SK-N-SH (cell line): ENCODE data around the gene GSK3A. TPM values are rescaled to one million over a fixed set of nuclear protein-coding genes. Genes with fewer than 3 reads are reported as not detected.

Experiments used
- EP300 ChIP-seq, 2 experiments: IDR thresholded peaks; 2 replicates each; pipeline versions ENCODE4 v1.4.0 to v1.6.1; 2012; ENCODE audit warnings: borderline replicate concordance in 1 of 2, low read depth in 1 of 2, low read length in 1 of 2
- GABPA ChIP-seq: IDR thresholded peaks from 2 replicates; pipeline ENCODE4 v1.4.0; 2012; ENCODE audit warnings: low read depth, mild to moderate bottlenecking
- JUND ChIP-seq: IDR thresholded peaks from 2 replicates; pipeline ENCODE4 v1.4.0; 2012
- MXI1 ChIP-seq: IDR thresholded peaks from 2 replicates; pipeline ENCODE4 v1.6.1; 2012; ENCODE audit warnings: mild to moderate bottlenecking, low read depth, low read length, improper control_type of control experiment
- NFIC ChIP-seq: IDR thresholded peaks from 2 replicates; pipeline ENCODE4 v1.4.0; 2012; ENCODE audit warnings: borderline replicate concordance
- NRF1 ChIP-seq: IDR thresholded peaks from 2 replicates; pipeline ENCODE4 v1.6.1; 2012; ENCODE audit warnings: low read depth, mild to moderate bottlenecking, low read length
- POLR2AphosphoS5 ChIP-seq: IDR thresholded peaks from 2 replicates; pipeline ENCODE4 v1.6.1; 2012; ENCODE audit warnings: low read depth, low read length
- RFX5 ChIP-seq: IDR thresholded peaks from 2 replicates; pipeline ENCODE4 v1.6.1; 2012; ENCODE audit warnings: mild to moderate bottlenecking, improper control_type of control experiment, low read length
- SMC3 ChIP-seq: IDR thresholded peaks from 2 replicates; pipeline ENCODE4 v1.6.1; 2012; ENCODE audit warnings: low read depth, low read length, improper control_type of control experiment
- TAF1 ChIP-seq: IDR thresholded peaks from 2 replicates; pipeline ENCODE4 v1.6.1; 2012; ENCODE audit warnings: low read depth, mild to moderate bottlenecking, low read length, moderate library complexity, borderline replicate concordance
- TEAD4 ChIP-seq: IDR thresholded peaks from 2 replicates; pipeline ENCODE4 v1.4.0; 2012; ENCODE audit warnings: mild to moderate bottlenecking, borderline replicate concordance; ENCODE audit not compliant: insufficient read depth
- polyA plus RNA-seq, 3 experiments: library from polyadenylated mRNA; depleted of rRNA; stranded (reverse); fragments of >200 nt; gene quantifications; 2 replicates each; pipeline ENCODE4 v1.2.3, GENCODE V29; 2012
- TF ChIP-seq, protein P1 (sequence below): IDR thresholded peaks from 2 replicates; pipeline ENCODE4 v1.6.1; 2012; ENCODE audit warnings: mild to moderate bottlenecking, low read depth, low read length, moderate library complexity
- TF ChIP-seq, protein P2 (sequence below): IDR thresholded peaks from 2 replicates; pipeline ENCODE4 v1.4.0; 2012; ENCODE audit warnings: low read depth
- TF ChIP-seq, protein P3 (sequence below): fragments of 150-350 bp; IDR thresholded peaks from 2 replicates; pipeline ENCODE4 v1.6.1; 2017; ENCODE audit warnings: antibody characterized with exemption, low read length, low read depth, borderline replicate concordance
- TF ChIP-seq, protein P4 (sequence below): fragments of 150-350 bp; IDR thresholded peaks from 2 replicates; pipeline ENCODE4 v1.6.1; 2016; ENCODE audit warnings: mild to moderate bottlenecking, low read depth, low read length
- TF ChIP-seq, protein P5 (sequence below): IDR thresholded peaks from 2 replicates; pipeline ENCODE4 v1.4.0; 2012; ENCODE audit warnings: low read depth, borderline replicate concordance
- TF ChIP-seq, protein P6 (sequence below): IDR thresholded peaks from 2 replicates; pipeline ENCODE4; 2012
- TF ChIP-seq, protein P7 (sequence below): IDR thresholded peaks from 2 replicates; pipeline ENCODE4 v1.4.0; 2012; ENCODE audit warnings: low read depth, borderline replicate concordance

GSK3A gene
- polyA plus RNA-seq, 1 of the 3 experiments (the other 2 are of a cell fraction), result 42.1 TPM

DNA sequence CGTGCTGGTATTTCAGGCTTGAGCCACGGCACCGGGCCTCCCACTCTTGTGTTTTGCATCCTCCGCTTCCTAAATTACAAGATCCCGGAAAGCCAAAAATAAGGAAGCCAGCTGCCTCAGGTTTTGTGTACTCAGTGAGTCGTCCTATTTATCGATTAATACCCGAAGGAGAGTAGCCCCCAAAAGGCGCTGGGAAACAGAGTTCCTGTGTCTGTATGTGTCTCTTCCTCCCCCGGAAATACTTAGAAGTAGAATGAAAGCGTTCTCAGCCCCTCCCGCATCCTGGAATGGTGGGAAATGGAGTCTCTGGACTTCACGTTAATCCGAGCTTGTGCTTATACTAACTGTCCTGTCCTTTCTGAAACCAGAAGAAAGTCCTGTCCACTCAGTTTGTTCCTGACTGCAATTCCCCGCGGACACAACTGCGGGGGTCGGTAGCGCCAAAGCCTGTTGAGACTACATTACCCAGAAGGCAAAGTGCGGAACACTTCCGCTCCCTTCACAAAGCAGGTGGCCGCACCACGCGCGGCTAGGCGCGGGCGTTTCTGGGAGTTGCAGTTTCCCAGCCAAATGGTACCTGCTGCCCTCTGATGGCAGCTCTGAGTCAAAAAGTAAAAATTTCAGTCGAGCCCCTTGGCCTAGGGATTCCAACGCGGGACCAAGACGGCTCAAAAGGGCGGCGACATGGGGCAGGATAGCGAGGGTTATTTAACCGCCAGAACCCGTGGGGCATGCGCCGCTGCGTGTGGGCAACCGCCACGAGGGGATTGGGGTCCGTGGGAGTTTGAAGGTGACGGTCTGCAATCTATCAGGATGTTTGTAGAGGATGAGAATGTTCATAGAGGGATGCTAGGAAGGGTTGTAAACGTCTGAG lies 2.2 kb upstream of the GSK3A start (continued):
- TF ChIP-seq, protein P1, sequence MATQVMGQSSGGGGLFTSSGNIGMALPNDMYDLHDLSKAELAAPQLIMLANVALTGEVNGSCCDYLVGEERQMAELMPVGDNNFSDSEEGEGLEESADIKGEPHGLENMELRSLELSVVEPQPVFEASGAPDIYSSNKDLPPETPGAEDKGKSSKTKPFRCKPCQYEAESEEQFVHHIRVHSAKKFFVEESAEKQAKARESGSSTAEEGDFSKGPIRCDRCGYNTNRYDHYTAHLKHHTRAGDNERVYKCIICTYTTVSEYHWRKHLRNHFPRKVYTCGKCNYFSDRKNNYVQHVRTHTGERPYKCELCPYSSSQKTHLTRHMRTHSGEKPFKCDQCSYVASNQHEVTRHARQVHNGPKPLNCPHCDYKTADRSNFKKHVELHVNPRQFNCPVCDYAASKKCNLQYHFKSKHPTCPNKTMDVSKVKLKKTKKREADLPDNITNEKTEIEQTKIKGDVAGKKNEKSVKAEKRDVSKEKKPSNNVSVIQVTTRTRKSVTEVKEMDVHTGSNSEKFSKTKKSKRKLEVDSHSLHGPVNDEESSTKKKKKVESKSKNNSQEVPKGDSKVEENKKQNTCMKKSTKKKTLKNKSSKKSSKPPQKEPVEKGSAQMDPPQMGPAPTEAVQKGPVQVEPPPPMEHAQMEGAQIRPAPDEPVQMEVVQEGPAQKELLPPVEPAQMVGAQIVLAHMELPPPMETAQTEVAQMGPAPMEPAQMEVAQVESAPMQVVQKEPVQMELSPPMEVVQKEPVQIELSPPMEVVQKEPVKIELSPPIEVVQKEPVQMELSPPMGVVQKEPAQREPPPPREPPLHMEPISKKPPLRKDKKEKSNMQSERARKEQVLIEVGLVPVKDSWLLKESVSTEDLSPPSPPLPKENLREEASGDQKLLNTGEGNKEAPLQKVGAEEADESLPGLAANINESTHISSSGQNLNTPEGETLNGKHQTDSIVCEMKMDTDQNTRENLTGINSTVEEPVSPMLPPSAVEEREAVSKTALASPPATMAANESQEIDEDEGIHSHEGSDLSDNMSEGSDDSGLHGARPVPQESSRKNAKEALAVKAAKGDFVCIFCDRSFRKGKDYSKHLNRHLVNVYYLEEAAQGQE, result no peak
- TF ChIP-seq TEAD4 (no peak), NFIC (peak; percentile 15; the same call in 1 of the 2 replicates), SMC3 (peak; percentile 45), EP300 (IDR thresholded peaks at IDR 0.05; ENCODE audit: borderline replicate concordance in 1 of 2, low read depth in 1 of 2, low read length in 1 of 2) (peak in 1 of 2 experiments; percentile 17; a peak in 1 of 4 replicates), MXI1 (peak; percentile 67), POLR2AphosphoS5 (peak; percentile 74), TAF1 (no peak; the same call in 1 of the 2 replicates), JUND (peak; percentile 1), NRF1 (no peak), RFX5 (no peak), GABPA (peak; percentile 90)
- TF ChIP-seq, protein P2, sequence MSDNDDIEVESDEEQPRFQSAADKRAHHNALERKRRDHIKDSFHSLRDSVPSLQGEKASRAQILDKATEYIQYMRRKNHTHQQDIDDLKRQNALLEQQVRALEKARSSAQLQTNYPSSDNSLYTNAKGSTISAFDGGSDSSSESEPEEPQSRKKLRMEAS, result peak; percentile 89
- TF ChIP-seq, protein P3, sequence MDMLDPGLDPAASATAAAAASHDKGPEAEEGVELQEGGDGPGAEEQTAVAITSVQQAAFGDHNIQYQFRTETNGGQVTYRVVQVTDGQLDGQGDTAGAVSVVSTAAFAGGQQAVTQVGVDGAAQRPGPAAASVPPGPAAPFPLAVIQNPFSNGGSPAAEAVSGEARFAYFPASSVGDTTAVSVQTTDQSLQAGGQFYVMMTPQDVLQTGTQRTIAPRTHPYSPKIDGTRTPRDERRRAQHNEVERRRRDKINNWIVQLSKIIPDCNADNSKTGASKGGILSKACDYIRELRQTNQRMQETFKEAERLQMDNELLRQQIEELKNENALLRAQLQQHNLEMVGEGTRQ, result peak; percentile 49; the same call in 1 of the 2 replicates
- TF ChIP-seq, protein P4, sequence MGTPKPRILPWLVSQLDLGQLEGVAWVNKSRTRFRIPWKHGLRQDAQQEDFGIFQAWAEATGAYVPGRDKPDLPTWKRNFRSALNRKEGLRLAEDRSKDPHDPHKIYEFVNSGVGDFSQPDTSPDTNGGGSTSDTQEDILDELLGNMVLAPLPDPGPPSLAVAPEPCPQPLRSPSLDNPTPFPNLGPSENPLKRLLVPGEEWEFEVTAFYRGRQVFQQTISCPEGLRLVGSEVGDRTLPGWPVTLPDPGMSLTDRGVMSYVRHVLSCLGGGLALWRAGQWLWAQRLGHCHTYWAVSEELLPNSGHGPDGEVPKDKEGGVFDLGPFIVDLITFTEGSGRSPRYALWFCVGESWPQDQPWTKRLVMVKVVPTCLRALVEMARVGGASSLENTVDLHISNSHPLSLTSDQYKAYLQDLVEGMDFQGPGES, result no peak
- TF ChIP-seq, protein P5, sequence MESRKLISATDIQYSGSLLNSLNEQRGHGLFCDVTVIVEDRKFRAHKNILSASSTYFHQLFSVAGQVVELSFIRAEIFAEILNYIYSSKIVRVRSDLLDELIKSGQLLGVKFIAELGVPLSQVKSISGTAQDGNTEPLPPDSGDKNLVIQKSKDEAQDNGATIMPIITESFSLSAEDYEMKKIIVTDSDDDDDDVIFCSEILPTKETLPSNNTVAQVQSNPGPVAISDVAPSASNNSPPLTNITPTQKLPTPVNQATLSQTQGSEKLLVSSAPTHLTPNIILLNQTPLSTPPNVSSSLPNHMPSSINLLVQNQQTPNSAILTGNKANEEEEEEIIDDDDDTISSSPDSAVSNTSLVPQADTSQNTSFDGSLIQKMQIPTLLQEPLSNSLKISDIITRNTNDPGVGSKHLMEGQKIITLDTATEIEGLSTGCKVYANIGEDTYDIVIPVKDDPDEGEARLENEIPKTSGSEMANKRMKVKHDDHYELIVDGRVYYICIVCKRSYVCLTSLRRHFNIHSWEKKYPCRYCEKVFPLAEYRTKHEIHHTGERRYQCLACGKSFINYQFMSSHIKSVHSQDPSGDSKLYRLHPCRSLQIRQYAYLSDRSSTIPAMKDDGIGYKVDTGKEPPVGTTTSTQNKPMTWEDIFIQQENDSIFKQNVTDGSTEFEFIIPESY, result peak; percentile 94
- TF ChIP-seq, protein P6, sequence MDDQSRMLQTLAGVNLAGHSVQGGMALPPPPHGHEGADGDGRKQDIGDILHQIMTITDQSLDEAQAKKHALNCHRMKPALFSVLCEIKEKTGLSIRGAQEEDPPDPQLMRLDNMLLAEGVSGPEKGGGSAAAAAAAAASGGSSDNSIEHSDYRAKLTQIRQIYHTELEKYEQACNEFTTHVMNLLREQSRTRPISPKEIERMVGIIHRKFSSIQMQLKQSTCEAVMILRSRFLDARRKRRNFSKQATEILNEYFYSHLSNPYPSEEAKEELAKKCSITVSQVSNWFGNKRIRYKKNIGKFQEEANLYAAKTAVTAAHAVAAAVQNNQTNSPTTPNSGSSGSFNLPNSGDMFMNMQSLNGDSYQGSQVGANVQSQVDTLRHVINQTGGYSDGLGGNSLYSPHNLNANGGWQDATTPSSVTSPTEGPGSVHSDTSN, result peak; percentile 36
- TF ChIP-seq, protein P7, sequence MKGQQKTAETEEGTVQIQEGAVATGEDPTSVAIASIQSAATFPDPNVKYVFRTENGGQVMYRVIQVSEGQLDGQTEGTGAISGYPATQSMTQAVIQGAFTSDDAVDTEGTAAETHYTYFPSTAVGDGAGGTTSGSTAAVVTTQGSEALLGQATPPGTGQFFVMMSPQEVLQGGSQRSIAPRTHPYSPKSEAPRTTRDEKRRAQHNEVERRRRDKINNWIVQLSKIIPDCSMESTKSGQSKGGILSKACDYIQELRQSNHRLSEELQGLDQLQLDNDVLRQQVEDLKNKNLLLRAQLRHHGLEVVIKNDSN, result peak; percentile 80
